HepG2 (cell line): ENCODE results near the gene PCAT7. TPM values are rescaled to one million over a fixed set of nuclear protein-coding genes. Genes with fewer than 3 reads are reported as not detected.

ENCODE experiments used
- RARG ChIP-seq: sonication (generic); formaldehyde crosslinking; IDR thresholded peaks from 2 replicates; pipeline ENCODE4 v1.4.0; 2020; ENCODE audit warnings: low read depth, mild to moderate bottlenecking, missing genetic modification reagents
- RCOR2 ChIP-seq: IDR thresholded peaks from 2 replicates; pipeline ENCODE4 v1.6.1; 2016; ENCODE audit warnings: missing biosample characterization, missing genetic modification reagents
- RFXANK ChIP-seq: IDR thresholded peaks from 2 replicates; pipeline ENCODE4 v1.6.1; 2016
- SAFB2 ChIP-seq: sonication (generic); formaldehyde crosslinking; IDR thresholded peaks from 2 replicates; pipeline ENCODE4 v1.5.1; 2020; ENCODE audit warnings: missing genetic modification reagents, low read depth, mild to moderate bottlenecking, borderline replicate concordance
- SRY ChIP-seq: sonication (generic); formaldehyde crosslinking; IDR thresholded peaks from 2 replicates; pipeline ENCODE4 v1.8.0; 2022; ENCODE audit warnings: mild to moderate bottlenecking, missing genetic modification reagents
- ZC3H4 ChIP-seq: sonication (generic); formaldehyde crosslinking; IDR thresholded peaks from 2 replicates; pipeline ENCODE4 v1.4.0; 2020; ENCODE audit warnings: missing genetic modification reagents, borderline replicate concordance
- ZNF317 ChIP-seq: sonication (generic); formaldehyde crosslinking; IDR thresholded peaks from 2 replicates; pipeline ENCODE4 v1.5.0; 2020; ENCODE audit warnings: mild to moderate bottlenecking, missing genetic modification reagents
- ZSCAN25 ChIP-seq: sonication (generic); formaldehyde crosslinking; IDR thresholded peaks from 2 replicates; pipeline ENCODE4 v1.8.0; 2022; ENCODE audit warnings: mild to moderate bottlenecking, missing genetic modification reagents
- polyA plus RNA-seq, 8 experiments: library from polyadenylated mRNA; depleted of rRNA in 3 of 8; stranded (reverse) in 7 of 8; unstranded in 1 of 8; fragments of >200 nt; fragmentation: Illumina TruSeq in 4 of 8; extraction: Trizol in 4 of 8; gene quantifications; 2 replicates each; pipeline versions ENCODE4 v1.2.1 to v1.2.3, GENCODE V29; 2011 to 2016; ENCODE audit warnings: low read depth in 4 of 8, missing spikeins in 1 of 8, mixed read lengths in 1 of 8; ENCODE audit not compliant: insufficient read depth in 1 of 8
- total RNA-seq, 5 experiments: library from RNA; depleted of rRNA; stranded (reverse); fragments of >200 nt; fragmentation: Illumina TruSeq; extraction: Trizol; gene quantifications; 2 replicates each; pipeline ENCODE4 v1.2.3, GENCODE V29; 2016; ENCODE audit warnings: low read depth in 1 of 5
- TF ChIP-seq, protein P1 (sequence below): sonication (generic); formaldehyde crosslinking; IDR thresholded peaks from 2 replicates; pipeline ENCODE4 v1.4.0; 2020; ENCODE audit warnings: mild to moderate bottlenecking, low read depth, missing genetic modification reagents
- TF ChIP-seq, protein P2 (sequence below): sonication (generic); formaldehyde crosslinking; IDR thresholded peaks from 2 replicates; pipeline ENCODE4 v1.5.0; 2020; ENCODE audit warnings: missing genetic modification reagents
- TF ChIP-seq, protein P3 (sequence below), 2 experiments: IDR thresholded peaks; 2 replicates each; pipeline ENCODE4 v1.6.1; 2011 to 2012; ENCODE audit warnings: low read length in 2 of 2, borderline replicate concordance in 1 of 2, low read depth in 1 of 2, mild to moderate bottlenecking in 1 of 2, moderate library complexity in 1 of 2
- TF ChIP-seq, protein P4 (sequence below): fragments of 450-650 bp; IDR thresholded peaks from 2 replicates; pipeline ENCODE4 v1.6.1; 2016
- TF ChIP-seq, protein P5 (sequence below): IDR thresholded peaks from 2 replicates; pipeline ENCODE4 v1.6.1; 2016; ENCODE audit warnings: low read depth
- TF ChIP-seq, protein P6 (sequence below): sonication (generic); formaldehyde crosslinking; IDR thresholded peaks from 2 replicates; pipeline ENCODE4 v1.8.1; 2023; ENCODE audit warnings: missing genetic modification reagents, mild to moderate bottlenecking, borderline replicate concordance

PCAT7 gene
- total and polyA plus RNA-seq, 2 of the 13 experiments (the other 11 are each of a cell fraction or from before 2014, with no cell fraction given), result 2.3 to 3.9 TPM

DNA sequence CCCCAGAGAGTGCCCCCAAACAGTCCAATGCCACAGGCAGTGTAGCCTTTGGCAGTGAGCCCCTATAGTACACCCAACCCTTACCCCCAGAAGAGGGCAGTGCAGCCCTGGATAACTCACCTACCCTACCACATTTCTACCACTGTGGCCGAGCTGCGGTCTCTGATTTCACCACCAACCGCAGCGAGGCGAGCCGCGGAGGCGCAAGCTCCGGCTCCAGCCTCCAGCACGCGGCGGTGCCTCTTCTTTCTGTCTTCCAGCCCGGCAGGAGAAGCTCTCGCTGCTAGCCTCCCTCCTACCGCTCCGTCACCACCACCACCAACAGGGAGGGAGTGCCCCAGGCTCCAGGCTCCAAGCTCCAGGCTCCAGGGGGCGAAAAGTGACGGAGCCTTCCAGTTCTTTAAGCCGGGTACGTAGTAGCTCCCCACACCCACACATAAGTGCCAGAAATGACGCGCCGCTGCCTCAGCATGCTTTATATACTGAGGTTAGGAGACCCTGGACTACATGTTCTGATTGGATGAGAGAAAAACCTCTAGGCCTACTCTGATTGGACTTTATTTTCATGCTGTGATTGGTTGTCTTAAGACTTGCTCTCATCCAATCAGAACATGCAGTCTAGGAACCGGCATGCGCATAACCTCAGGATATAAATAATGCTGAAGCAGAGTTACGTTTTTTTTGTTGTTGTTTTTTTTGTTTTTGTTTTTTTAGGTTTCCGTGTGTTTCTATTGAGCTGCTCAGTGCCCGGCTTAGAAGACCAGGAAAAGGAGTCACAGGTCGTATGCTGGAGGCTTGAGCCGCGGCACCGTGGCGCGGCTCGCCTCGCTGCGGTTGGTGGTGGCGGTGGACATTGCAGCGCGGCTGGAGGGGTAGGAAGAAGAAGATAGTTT is at the start of gene PCAT7 (continued):
- TF ChIP-seq, protein P1, sequence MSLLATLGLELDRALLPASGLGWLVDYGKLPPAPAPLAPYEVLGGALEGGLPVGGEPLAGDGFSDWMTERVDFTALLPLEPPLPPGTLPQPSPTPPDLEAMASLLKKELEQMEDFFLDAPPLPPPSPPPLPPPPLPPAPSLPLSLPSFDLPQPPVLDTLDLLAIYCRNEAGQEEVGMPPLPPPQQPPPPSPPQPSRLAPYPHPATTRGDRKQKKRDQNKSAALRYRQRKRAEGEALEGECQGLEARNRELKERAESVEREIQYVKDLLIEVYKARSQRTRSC (CRISPR knock-in tag), result 0 out of 2 replicates have a peak, but pooled peaks have one; percentile 59
- 0 out of 2 replicates have a peak, but pooled peaks have one; percentile 41 for TF ChIP-seq RCOR2 (CRISPR knock-in tag)
- 0 out of 2 replicates have a peak, but pooled peaks have one; percentile 40 for TF ChIP-seq ZC3H4 (CRISPR knock-in tag)
- TF ChIP-seq SAFB2 (CRISPR knock-in tag), result no peak
- peak; percentile 79; the same call in 1 of the 2 replicates for TF ChIP-seq RFXANK (CRISPR knock-in tag)
- TF ChIP-seq, protein P2, sequence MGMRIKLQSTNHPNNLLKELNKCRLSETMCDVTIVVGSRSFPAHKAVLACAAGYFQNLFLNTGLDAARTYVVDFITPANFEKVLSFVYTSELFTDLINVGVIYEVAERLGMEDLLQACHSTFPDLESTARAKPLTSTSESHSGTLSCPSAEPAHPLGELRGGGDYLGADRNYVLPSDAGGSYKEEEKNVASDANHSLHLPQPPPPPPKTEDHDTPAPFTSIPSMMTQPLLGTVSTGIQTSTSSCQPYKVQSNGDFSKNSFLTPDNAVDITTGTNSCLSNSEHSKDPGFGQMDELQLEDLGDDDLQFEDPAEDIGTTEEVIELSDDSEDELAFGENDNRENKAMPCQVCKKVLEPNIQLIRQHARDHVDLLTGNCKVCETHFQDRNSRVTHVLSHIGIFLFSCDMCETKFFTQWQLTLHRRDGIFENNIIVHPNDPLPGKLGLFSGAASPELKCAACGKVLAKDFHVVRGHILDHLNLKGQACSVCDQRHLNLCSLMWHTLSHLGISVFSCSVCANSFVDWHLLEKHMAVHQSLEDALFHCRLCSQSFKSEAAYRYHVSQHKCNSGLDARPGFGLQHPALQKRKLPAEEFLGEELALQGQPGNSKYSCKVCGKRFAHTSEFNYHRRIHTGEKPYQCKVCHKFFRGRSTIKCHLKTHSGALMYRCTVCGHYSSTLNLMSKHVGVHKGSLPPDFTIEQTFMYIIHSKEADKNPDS (CRISPR knock-in tag), result 0 out of 2 replicates have a peak, but pooled peaks have one; percentile 10
- TF ChIP-seq, protein P3, sequence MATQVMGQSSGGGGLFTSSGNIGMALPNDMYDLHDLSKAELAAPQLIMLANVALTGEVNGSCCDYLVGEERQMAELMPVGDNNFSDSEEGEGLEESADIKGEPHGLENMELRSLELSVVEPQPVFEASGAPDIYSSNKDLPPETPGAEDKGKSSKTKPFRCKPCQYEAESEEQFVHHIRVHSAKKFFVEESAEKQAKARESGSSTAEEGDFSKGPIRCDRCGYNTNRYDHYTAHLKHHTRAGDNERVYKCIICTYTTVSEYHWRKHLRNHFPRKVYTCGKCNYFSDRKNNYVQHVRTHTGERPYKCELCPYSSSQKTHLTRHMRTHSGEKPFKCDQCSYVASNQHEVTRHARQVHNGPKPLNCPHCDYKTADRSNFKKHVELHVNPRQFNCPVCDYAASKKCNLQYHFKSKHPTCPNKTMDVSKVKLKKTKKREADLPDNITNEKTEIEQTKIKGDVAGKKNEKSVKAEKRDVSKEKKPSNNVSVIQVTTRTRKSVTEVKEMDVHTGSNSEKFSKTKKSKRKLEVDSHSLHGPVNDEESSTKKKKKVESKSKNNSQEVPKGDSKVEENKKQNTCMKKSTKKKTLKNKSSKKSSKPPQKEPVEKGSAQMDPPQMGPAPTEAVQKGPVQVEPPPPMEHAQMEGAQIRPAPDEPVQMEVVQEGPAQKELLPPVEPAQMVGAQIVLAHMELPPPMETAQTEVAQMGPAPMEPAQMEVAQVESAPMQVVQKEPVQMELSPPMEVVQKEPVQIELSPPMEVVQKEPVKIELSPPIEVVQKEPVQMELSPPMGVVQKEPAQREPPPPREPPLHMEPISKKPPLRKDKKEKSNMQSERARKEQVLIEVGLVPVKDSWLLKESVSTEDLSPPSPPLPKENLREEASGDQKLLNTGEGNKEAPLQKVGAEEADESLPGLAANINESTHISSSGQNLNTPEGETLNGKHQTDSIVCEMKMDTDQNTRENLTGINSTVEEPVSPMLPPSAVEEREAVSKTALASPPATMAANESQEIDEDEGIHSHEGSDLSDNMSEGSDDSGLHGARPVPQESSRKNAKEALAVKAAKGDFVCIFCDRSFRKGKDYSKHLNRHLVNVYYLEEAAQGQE (IDR thresholded peaks at IDR 0.05; ENCODE audit: borderline replicate concordance in 1 of 2, low read depth in 1 of 2, low read length in 2 of 2), result peak in 1 of 2 experiments; percentile 16; a peak in 1 of 4 replicates
- peak; percentile 80; the same call in 1 of the 2 replicates for TF ChIP-seq SRY
- 0 out of 2 replicates have a peak, but pooled peaks have one; percentile 43 for TF ChIP-seq ZSCAN25 (CRISPR knock-in tag)
- TF ChIP-seq, protein P4, sequence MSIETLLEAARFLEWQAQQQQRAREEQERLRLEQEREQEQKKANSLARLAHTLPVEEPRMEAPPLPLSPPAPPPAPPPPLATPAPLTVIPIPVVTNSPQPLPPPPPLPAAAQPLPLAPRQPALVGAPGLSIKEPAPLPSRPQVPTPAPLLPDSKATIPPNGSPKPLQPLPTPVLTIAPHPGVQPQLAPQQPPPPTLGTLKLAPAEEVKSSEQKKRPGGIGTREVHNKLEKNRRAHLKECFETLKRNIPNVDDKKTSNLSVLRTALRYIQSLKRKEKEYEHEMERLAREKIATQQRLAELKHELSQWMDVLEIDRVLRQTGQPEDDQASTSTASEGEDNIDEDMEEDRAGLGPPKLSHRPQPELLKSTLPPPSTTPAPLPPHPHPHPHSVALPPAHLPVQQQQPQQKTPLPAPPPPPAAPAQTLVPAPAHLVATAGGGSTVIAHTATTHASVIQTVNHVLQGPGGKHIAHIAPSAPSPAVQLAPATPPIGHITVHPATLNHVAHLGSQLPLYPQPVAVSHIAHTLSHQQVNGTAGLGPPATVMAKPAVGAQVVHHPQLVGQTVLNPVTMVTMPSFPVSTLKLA, result peak; percentile 49
- peak; percentile 72 for TF ChIP-seq ZNF317 (CRISPR knock-in tag)
- TF ChIP-seq, protein P5, sequence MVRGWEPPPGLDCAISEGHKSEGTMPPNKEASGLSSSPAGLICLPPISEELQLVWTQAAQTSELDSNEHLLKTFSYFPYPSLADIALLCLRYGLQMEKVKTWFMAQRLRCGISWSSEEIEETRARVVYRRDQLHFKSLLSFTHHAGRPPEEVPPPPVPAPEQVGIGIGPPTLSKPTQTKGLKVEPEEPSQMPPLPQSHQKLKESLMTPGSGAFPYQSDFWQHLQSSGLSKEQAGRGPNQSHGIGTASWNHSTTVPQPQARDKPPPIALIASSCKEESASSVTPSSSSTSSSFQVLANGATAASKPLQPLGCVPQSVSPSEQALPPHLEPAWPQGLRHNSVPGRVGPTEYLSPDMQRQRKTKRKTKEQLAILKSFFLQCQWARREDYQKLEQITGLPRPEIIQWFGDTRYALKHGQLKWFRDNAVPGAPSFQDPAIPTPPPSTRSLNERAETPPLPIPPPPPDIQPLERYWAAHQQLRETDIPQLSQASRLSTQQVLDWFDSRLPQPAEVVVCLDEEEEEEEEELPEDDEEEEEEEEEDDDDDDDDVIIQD (CRISPR knock-in tag), result peak; percentile 26; the same call in 1 of the 2 replicates
- TF ChIP-seq, protein P6, sequence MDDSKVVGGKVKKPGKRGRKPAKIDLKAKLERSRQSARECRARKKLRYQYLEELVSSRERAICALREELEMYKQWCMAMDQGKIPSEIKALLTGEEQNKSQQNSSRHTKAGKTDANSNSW (CRISPR knock-in tag), result peak; percentile 23; the same call in 1 of the 2 replicates
- 0 out of 2 replicates have a peak, but pooled peaks have one; percentile 52 for TF ChIP-seq RARG (CRISPR knock-in tag)
